K562 (cell line): ENCODE results near the gene GMPR. TPM values are rescaled to one million over a fixed set of nuclear protein-coding genes. Genes with fewer than 3 reads are reported as not detected.

ENCODE experiments used
- ATAC-seq: fragments of 200-7000 bp; cut with Tn5 transposase; 3 replicates; pipeline ENCODE4 v1.9.1; 2020; ENCODE audit warnings: moderate library complexity
- BruUV-seq: library from RNA; stranded (reverse); fragments of 400-500 nt; replicated peaks from 2 replicates; lab custom pipeline; 2021; lab: Mats Ljungman, UMichigan
- CTCF ChIA-PET: fragments of 300-600 bp; formaldehyde crosslinking; extraction: SDS; loops from one replicate; lab custom pipeline; 2021; ENCODE audit warnings: low intra/inter-chr PET ratio; lab: Yijun Ruan, JAX
- POLR2A ChIA-PET: fragments of 300-600, 350-650 bp; sonication (Branson Sonifier 250); formaldehyde crosslinking; extraction: SDS; loops from one replicate; lab custom pipeline; 2021; ENCODE audit warnings: antibody characterized with exemption, inconsistent platforms; lab: Yijun Ruan, JAX
- DNase-seq, 4 experiments: peaks; one replicate each; pipeline versions ENCODE4 v3.0.0 to v3.0.0-alpha.2; 2011 to 2018; ENCODE audit warnings: low spot score in 3 of 4, mixed read lengths in 3 of 4; ENCODE audit errors: extremely low read depth in 1 of 4
- FAIRE-seq: peaks from 2 replicates; lab custom pipeline; 2011; peaks lifted over from hg19 to GRCh38; lab: Jason Lieb, UNC
- H2AFZ ChIP-seq: 2 replicates; pipeline ENCODE4 v1.6.0; 2011; ENCODE audit warnings: low read depth, low read length, control low read depth, inconsistent platforms
- H3K27ac ChIP-seq: fragments of 200-600 bp; 3 replicates; pipeline ENCODE4 v1.8.0; 2011; ENCODE audit warnings: low read depth, mild to moderate bottlenecking, control low read depth, inconsistent platforms, low read length, moderate library complexity, mixed read lengths; ENCODE audit errors: extremely low read depth
- H3K27me3 ChIP-seq, 2 experiments: fragments of 300-600 bp in 1 of 2; 2 replicates in 1 of 2; 3 replicates in 1 of 2; pipeline versions ENCODE4 v1.6.0 to v1.8.0; 2011; ENCODE audit warnings: inconsistent platforms in 2 of 2, low read length in 2 of 2, mild to moderate bottlenecking in 1 of 2, mixed read lengths in 1 of 2, moderate library complexity in 1 of 2; ENCODE audit not compliant: control insufficient read depth in 2 of 2, insufficient read depth in 2 of 2
- H3K36me3 ChIP-seq: fragments of 300-600 bp; 3 replicates; pipeline ENCODE4 v1.8.0; 2011; ENCODE audit warnings: mild to moderate bottlenecking, low read length, inconsistent platforms; ENCODE audit not compliant: control insufficient read depth, insufficient read depth
- H3K4me1 ChIP-seq, 2 experiments: fragments of 200-600 bp in 1 of 2; replicated peaks in 1 of 2; 2 replicates in 1 of 2; 3 replicates in 1 of 2; pipeline versions ENCODE4 v1.5.1 to v1.8.0; 2011; ENCODE audit warnings: inconsistent platforms in 2 of 2, low read length in 2 of 2, mild to moderate bottlenecking in 1 of 2, mixed read lengths in 1 of 2, moderate library complexity in 1 of 2; ENCODE audit not compliant: control insufficient read depth in 2 of 2, insufficient read depth in 2 of 2
- H3K4me2 ChIP-seq: 2 replicates; pipeline ENCODE4 v1.6.1; 2011; ENCODE audit warnings: low read length, control low read depth, inconsistent platforms, mixed read lengths; ENCODE audit not compliant: insufficient read depth
- H3K4me3 ChIP-seq: fragments of 200-600 bp; sonication (generic), shearing (Covaris generic); 2 replicates; pipeline ENCODE4 v1.5.1; 2016; ENCODE audit warnings: control low read depth, inconsistent platforms
- H3K79me2 ChIP-seq: fragments of 200-600 bp; 3 replicates; pipeline ENCODE4 v1.8.0; 2011; ENCODE audit warnings: low read length, inconsistent platforms; ENCODE audit not compliant: control insufficient read depth, insufficient read depth
- H3K9ac ChIP-seq, 2 experiments: 2 replicates each; pipeline versions ENCODE4 v1.6.0 to v1.6.1; 2011; ENCODE audit warnings: low read depth in 2 of 2, low read length in 2 of 2, control low read depth in 1 of 2, inconsistent platforms in 1 of 2, mild to moderate bottlenecking in 1 of 2, mixed read lengths in 1 of 2; ENCODE audit not compliant: insufficient read depth in 1 of 2
- H3K9me1 ChIP-seq: one replicate; pipeline ENCODE4 v1.6.0; 2011; ENCODE audit warnings: inconsistent platforms, mild to moderate bottlenecking, low read length, moderate library complexity; ENCODE audit not compliant: control insufficient read depth, insufficient read depth
- H3K9me3 ChIP-seq: replicated peaks from 2 replicates; pipeline ENCODE4 v1.5.1; 2011; ENCODE audit warnings: low read depth, low read length, inconsistent platforms; ENCODE audit not compliant: control insufficient read depth, insufficient read depth
- H4K20me1 ChIP-seq: replicated peaks from 2 replicates; pipeline ENCODE4 v1.6.1; 2011; ENCODE audit warnings: low read length, inconsistent platforms, mixed read lengths; ENCODE audit not compliant: control insufficient read depth, insufficient read depth
- BCL6 ChIP-seq: fragments of 250-450 bp; sonication (Bioruptor Pico); IDR thresholded peaks from 2 replicates; pipeline ENCODE4 v1.4.0; 2020
- BRF1 ChIP-seq: IDR thresholded peaks from 3 replicates; pipeline ENCODE4 v1.6.1; 2011; ENCODE audit warnings: borderline replicate concordance, mild to moderate bottlenecking; ENCODE audit not compliant: insufficient read length; ENCODE audit errors: extremely low read depth
- GATAD2A ChIP-seq: fragments of 450-650 bp; IDR thresholded peaks from 2 replicates; pipeline ENCODE4 v1.6.1; 2017
- MAFG ChIP-seq: fragments of 450-650 bp; conservative IDR thresholded peaks from 2 replicates; pipeline ENCODE4 v1.6.1; 2016; ENCODE audit warnings: missing genetic modification characterization, missing compliant biosample characterization
- PHB2 ChIP-seq: fragments of 450-650 bp; IDR thresholded peaks from 2 replicates; pipeline ENCODE4 v1.6.1; 2017; ENCODE audit warnings: low read depth
- STAT5A ChIP-seq: IDR thresholded peaks from 2 replicates; pipeline ENCODE4 v1.6.1; 2012; ENCODE audit warnings: low read length, inconsistent platforms, borderline replicate concordance
- TAF9B ChIP-seq: fragments of 450-650 bp; IDR thresholded peaks from 2 replicates; pipeline ENCODE4 v1.6.1; 2018; ENCODE audit warnings: mild to moderate bottlenecking; ENCODE audit not compliant: partially characterized antibody
- TSC22D4 ChIP-seq: fragments of 450-650 bp; IDR thresholded peaks from 2 replicates; pipeline ENCODE4 v1.6.1; 2016; ENCODE audit warnings: missing genetic modification characterization, missing biosample characterization, control low read depth
- ZNF445 ChIP-seq: fragments of 250-450 bp; sonication (Bioruptor Pico); IDR thresholded peaks from 2 replicates; pipeline ENCODE4 v1.4.0; 2020; ENCODE audit warnings: low read depth, mild to moderate bottlenecking, moderate library complexity
- WGBS: fragments of 100-300 bp; shearing (Covaris generic); methylation state at CpG from one replicate; pipeline ENCODE4 v1.1.6; 2016; ENCODE audit warnings: low coverage, mixed read lengths; ENCODE audit not compliant: insufficient coverage; ENCODE audit errors: missing lambda C conversion rate; 5-methylcytosine and 5-hydroxymethylcytosine counted together
- in situ Hi-C: fragments of 300-500 bp; cut with MboI; formaldehyde crosslinking; loops from 4 replicates; pipeline ENCODE4 v1.15.0; 2018; ENCODE audit warnings: inconsistent platforms, mixed read lengths
- intact Hi-C: fragments of 100-400 bp; cut with micrococcal nuclease; formaldehyde crosslinking; loops from 2 replicates; pipeline ENCODE4 v1.14.2; 2022
- polyA plus RNA-seq, 8 experiments: library from polyadenylated mRNA; depleted of rRNA in 4 of 8; stranded (reverse) in 5 of 8; unstranded in 3 of 8; fragments of >200 nt; fragmentation: Nextera tagmentation in 2 of 8; fragmentation: Illumina TruSeq in 1 of 8; extraction: Ambion mirVana in 2 of 8; extraction: Trizol in 1 of 8; gene quantifications; 2 replicates each; pipeline versions ENCODE4 v1.2.1 to v1.2.3, GENCODE V29; 2011 to 2014; ENCODE audit warnings: inconsistent platforms in 1 of 8, missing spikeins in 1 of 8
- total RNA-seq, 7 experiments: library from RNA; depleted of rRNA in 6 of 7; stranded (reverse); fragments of >200 nt in 6 of 7; fragmentation: Illumina TruSeq in 2 of 7; extraction: Trizol in 2 of 7; gene quantifications; 2 replicates each; pipeline versions ENCODE4 v1.2.1 to v1.2.3, GENCODE V29; 2011 to 2021; ENCODE audit warnings: low replicate concordance in 1 of 7
- TF ChIP-seq, protein P1 (sequence below), 2 experiments: fragments of 450-650 bp in 1 of 2; sonication (generic) in 1 of 2; formaldehyde crosslinking in 1 of 2; IDR thresholded peaks in 1 of 2; conservative IDR thresholded peaks in 1 of 2; 2 replicates each; pipeline versions ENCODE4 v1.6.1 to v1.8.1; 2016 to 2023; ENCODE audit warnings: mild to moderate bottlenecking in 2 of 2, moderate library complexity in 2 of 2, inconsistent platforms in 1 of 2, missing genetic modification reagents in 1 of 2
- TF ChIP-seq, protein P2 (sequence below), 2 experiments: fragments of 450-650 bp; IDR thresholded peaks; 2 replicates each; pipeline ENCODE4 v1.6.1; 2016; ENCODE audit warnings: mild to moderate bottlenecking in 2 of 2, borderline replicate concordance in 1 of 2, low read depth in 1 of 2, moderate library complexity in 1 of 2

Gene GMPR
- total and polyA plus RNA-seq, 9 of the 15 experiments (the other 6 are each of a cell fraction or from before 2014, with no cell fraction given): 34.6 to 83.7 (median 49.8) TPM

DNA sequence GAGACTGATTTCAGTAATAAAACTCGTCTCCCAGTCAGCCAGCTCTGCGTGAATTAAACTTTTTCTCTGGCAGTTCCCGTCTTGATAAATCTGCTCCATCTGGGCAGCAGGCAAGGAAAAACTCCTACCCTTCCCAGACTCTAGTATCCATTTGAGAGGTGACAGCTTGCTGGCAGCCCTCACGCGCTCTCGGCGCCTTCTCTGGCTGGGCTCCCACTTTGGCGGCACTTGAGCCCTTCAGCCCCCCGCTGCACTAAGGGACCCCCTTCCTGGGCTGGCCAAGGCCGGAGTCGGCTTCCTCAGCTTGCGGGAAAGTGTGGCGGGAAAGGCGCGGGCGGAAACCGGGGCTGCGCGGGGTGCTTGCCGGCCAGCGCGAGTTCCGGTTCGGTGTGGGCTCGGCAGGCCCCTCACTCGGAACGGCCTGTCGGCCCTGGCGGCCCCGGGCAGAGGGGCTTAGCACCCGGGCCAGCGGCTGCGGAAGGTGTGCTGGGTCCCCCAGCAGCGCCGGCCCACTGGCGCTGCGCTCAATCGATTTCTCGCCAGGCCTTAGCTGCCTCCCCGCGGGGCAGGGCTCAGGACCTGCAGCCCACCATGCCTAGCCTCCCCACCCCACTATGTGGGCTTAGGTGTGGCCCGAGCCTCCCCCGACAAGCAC lies 21.8 kb upstream of the GMPR start (continued):
- TF ChIP-seq, protein P1, sequence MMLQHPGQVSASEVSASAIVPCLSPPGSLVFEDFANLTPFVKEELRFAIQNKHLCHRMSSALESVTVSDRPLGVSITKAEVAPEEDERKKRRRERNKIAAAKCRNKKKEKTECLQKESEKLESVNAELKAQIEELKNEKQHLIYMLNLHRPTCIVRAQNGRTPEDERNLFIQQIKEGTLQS (IDR thresholded peaks at IDR 0.05): peak; percentile 61; the same call in 1 of the 2 replicates
- TF ChIP-seq, protein P1 (CRISPR knock-in tag; conservative IDR thresholded peaks at IDR 0.05): no peak
- TF ChIP-seq PHB2 (no peak), BRF1 (no peak)

DNA sequence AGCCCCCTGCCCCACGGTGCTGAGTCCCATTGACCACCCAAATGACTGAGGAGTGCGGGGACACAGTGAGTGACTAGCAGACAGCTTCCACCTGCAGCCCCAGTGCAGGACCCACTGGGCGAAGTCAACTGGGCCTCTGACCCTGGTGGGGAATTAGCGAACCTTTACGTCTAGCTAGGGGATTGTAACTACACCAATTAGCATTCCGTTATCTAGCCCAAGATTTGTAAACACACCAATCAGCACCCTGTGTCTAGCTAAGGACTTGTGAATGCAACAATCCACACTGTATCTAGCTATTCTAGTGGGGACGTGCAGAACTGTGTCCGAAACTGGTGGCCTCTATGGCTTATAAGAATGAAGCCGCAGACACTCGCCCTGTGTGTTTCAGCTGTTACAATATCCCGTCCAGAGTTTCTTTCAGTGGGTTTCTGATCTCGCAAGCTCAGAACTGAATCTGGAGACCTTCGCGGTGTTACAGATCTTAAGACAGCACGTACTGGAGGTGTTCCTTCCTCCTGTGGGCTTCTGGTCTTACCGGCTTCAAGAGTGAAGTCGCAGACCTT lies 21.1 kb upstream of the GMPR start:
- intact Hi-C loops (no loop called here), in situ Hi-C loops (no loop called here)
- Histone ChIP-seq H3K36me3 (no peaks in the 10 kb centered on the region), H3K9me3 (peaks cover 18% of the 10 kb centered on the region), H4K20me1 (no peaks in the 10 kb centered on the region), H3K9me1 (no peaks in the 10 kb centered on the region), H2AFZ (no peak overlapping the region), H3K4me1 (peaks cover 26 to 38% of the 10 kb centered on the region in 2 experiments), H3K27ac (peak overlapping the region; percentile 19; the same call in 1 of the 3 replicates), H3K79me2 (no peaks in the 10 kb centered on the region), H3K9ac (no peak overlapping the region), H3K27me3 (no peaks in the 10 kb centered on the region), H3K4me3 (no peak overlapping the region), H3K4me2 (no peak overlapping the region)
- TSS peak; percentile 91 for BruUV-seq
- FAIRE-seq (no peak), ATAC-seq (no peak), DNase-seq (no peak)
- ChIA-PET CTCF (no interaction called here), POLR2A (interaction anchor here (0.8 to 8.2 kb wide), 7 partner anchors 18 to 89 kb away, joined by 3 to 42 read pairs (median 3); partner anchors contain the start of genes GMPR and MYLIP)
- WGBS: 96% methylated on average over 17 of the region's 17 CpGs
- no peak for TF ChIP-seq BCL6
- TF ChIP-seq ZNF445 (CRISPR knock-in tag): no peak
- TF ChIP-seq STAT5A: no peak
- TF ChIP-seq GATAD2A: no peak
- no peak for TF ChIP-seq TSC22D4
- TF ChIP-seq TAF9B: no peak
- no peak for TF ChIP-seq MAFG (tag)
- TF ChIP-seq, protein P2, sequence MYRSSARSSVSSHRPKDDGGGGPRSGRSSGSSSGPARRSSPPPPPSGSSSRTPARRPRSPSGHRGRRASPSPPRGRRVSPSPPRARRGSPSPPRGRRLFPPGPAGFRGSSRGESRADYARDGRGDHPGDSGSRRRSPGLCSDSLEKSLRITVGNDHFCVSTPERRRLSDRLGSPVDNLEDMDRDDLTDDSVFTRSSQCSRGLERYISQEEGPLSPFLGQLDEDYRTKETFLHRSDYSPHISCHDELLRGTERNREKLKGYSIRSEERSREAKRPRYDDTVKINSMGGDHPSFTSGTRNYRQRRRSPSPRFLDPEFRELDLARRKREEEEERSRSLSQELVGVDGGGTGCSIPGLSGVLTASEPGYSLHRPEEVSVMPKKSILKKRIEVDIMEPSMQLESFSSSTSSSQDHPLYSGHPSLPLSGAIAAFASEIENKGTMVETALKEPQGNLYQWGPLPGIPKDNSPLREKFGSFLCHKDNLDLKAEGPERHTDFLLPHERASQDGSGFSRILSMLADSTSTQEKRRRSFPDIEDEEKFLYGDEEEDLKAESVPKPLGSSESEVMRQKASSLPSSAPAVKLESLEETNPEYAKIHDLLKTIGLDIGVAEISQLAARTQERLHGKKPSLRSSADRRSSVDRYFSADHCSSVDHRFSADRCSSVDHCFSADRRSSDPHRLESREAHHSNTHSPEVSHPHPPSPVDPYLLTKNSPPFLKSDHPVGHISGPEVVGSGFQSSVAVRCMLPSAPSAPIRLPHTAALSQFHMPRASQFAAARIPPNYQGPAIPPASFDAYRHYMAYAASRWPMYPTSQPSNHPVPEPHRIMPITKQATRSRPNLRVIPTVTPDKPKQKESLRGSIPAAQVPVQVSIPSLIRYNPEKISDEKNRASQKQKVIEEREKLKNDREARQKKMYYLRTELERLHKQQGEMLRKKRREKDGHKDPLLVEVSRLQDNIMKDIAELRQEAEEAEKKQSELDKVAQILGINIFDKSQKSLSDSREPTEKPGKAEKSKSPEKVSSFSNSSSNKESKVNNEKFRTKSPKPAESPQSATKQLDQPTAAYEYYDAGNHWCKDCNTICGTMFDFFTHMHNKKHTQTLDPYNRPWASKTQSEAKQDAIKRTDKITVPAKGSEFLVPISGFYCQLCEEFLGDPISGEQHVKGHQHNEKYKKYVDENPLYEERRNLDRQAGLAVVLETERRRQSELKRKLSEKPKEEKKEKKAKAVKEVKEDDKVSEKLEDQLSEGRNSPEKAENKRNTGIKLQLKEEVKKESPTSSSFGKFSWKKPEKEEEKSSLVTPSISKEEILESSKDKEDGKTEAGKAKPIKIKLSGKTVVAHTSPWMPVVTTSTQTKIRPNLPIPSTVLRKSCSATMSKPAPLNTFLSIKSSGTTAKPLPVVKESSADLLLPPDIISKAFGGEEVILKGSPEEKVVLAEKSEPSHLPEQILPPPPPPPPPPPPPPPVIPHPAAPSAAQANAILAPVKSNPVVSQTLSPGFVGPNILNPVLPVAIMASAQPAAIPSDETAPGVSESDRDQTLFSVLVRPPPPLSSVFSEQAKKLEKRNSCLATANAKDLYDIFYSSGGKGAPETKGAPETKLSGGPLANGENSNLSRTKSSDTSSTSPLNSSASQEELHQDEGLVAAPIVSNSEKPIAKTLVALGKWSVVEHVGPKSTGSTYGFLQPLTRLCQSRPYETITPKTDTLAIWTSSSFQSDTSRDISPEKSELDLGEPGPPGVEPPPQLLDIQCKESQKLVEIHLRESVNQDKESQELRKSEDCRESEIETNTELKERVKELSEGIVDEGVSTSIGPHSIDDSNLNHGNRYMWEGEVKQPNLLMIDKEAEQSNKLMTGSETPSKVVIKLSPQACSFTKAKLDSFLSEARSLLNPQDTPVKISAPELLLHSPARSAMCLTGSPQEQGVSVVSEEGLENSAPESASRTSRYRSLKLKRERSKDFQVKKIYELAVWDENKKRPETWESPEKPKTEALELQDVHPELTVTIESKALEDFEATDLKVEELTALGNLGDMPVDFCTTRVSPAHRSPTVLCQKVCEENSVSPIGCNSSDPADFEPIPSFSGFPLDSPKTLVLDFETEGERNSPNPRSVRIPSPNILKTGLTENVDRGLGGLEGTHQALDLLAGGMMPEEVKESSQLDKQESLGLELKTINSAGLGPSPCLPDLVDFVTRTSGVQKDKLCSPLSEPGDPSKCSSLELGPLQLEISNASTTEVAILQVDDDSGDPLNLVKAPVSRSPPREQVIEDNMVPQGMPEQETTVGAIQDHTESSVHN (IDR thresholded peaks at IDR 0.05; ENCODE audit: borderline replicate concordance in 1 of 2, low read depth in 1 of 2): no peak
